ENCODE results near the gene HOXA10. TPM values are rescaled to one million over a fixed set of nuclear protein-coding genes. Genes with fewer than 3 reads are reported as not detected.

Gene HOXA10
- total RNA-seq, 1 experiment from 2014 or later, result not detected

- H3K4me3 ChIP-seq (ENCODE audit: low read depth, low read length, poor library complexity, severe bottlenecking), result no peak overlapping the region
- peaks cover 14% of the 10 kb centered on the region for H3K4me1 ChIP-seq (ENCODE audit: insufficient read depth, low read length, poor library complexity, severe bottlenecking)
Measured at GRCh38 chr7:27145914-27146412, 28.2 kb downstream of the HOXA10 start.

GRCh38 chr7:27145165-27145913 lies 28.8 kb downstream of the HOXA10 start:
- TF ChIP-seq EZH2 (IDR thresholded peaks at IDR 0.05; ENCODE audit: borderline replicate concordance, low read depth, low read length, poor library complexity, severe bottlenecking) (no peak), CTCF (conservative IDR thresholded peaks at IDR 0.05; ENCODE audit: low read depth, low read length) (no peak)
- ChIA-PET CTCF (no interaction called here), POLR2A (ENCODE audit: low non-redundant PET) (no interaction called here)
- no TSS peak for BruUV-seq (replicated peaks)
- Histone ChIP-seq H3K4me3 (ENCODE audit: low read depth, low read length, poor library complexity, severe bottlenecking) (no peak overlapping the region), H3K4me1 (ENCODE audit: insufficient read depth, low read length, poor library complexity, severe bottlenecking) (peaks cover 14% of the 10 kb centered on the region), H3K27me3 (replicated peaks; ENCODE audit: insufficient read depth, low read depth, low read length, poor library complexity) (peaks cover 99% of the 10 kb centered on the region), H3K9me3 (ENCODE audit: low read depth, low read length, poor library complexity, severe bottlenecking) (no peaks in the 10 kb centered on the region), H3K27ac (ENCODE audit: low read depth, low read length, poor library complexity, severe bottlenecking) (no peak overlapping the region), H3K36me3 (ENCODE audit: insufficient read depth, low read length, poor library complexity, severe bottlenecking) (no peaks in the 10 kb centered on the region)
- intact Hi-C loops (cut with micrococcal nuclease; ENCODE audit: unreplicated experiment), result no loop called here
- DNase-seq (ENCODE audit: low spot score), result no peak

More at GRCh38 chr7:27145914-27146412, 28.2 kb downstream of the HOXA10 start:
- intact Hi-C loops (cut with micrococcal nuclease; ENCODE audit: unreplicated experiment), result no loop called here
- H3K9me3 ChIP-seq (ENCODE audit: low read depth, low read length, poor library complexity, severe bottlenecking), result no peaks in the 10 kb centered on the region
- H3K27ac ChIP-seq (ENCODE audit: low read depth, low read length, poor library complexity, severe bottlenecking), result no peak overlapping the region
- TF ChIP-seq EZH2 (IDR thresholded peaks at IDR 0.05; ENCODE audit: borderline replicate concordance, low read depth, low read length, poor library complexity, severe bottlenecking), result no peak
- TF ChIP-seq CTCF (conservative IDR thresholded peaks at IDR 0.05; ENCODE audit: low read depth, low read length), result no peak
- ChIA-PET POLR2A (ENCODE audit: low non-redundant PET) (no interaction called here), CTCF (no interaction called here)
- no peak for DNase-seq (ENCODE audit: low spot score)
- H3K27me3 ChIP-seq (replicated peaks; ENCODE audit: insufficient read depth, low read depth, low read length, poor library complexity), result peaks cover 94% of the 10 kb centered on the region
- BruUV-seq (replicated peaks), result no TSS peak
- no peaks in the 10 kb centered on the region for H3K36me3 ChIP-seq (ENCODE audit: insufficient read depth, low read length, poor library complexity, severe bottlenecking)

GRCh38 chr7:27144781-27145164 lies 29.3 kb downstream of the HOXA10 start:
- no peak for TF ChIP-seq EZH2 (IDR thresholded peaks at IDR 0.05; ENCODE audit: borderline replicate concordance, low read depth, low read length, poor library complexity, severe bottlenecking)
- TF ChIP-seq CTCF (conservative IDR thresholded peaks at IDR 0.05; ENCODE audit: low read depth, low read length), result no peak
- ChIA-PET POLR2A (ENCODE audit: low non-redundant PET) (no interaction called here), CTCF (interaction anchor here (1.6 kb wide), 1 partner anchor 16 kb away, joined by 5 read pairs; no protein-coding TSS in a partner anchor)
- intact Hi-C loops (cut with micrococcal nuclease; ENCODE audit: unreplicated experiment), result loop anchor here (5.0 kb wide), 1 partner anchor 1272 kb away; no protein-coding TSS in a partner anchor
- Histone ChIP-seq H3K36me3 (ENCODE audit: insufficient read depth, low read length, poor library complexity, severe bottlenecking) (no peaks in the 10 kb centered on the region), H3K27me3 (replicated peaks; ENCODE audit: insufficient read depth, low read depth, low read length, poor library complexity) (peaks cover 100% of the 10 kb centered on the region), H3K4me1 (ENCODE audit: insufficient read depth, low read length, poor library complexity, severe bottlenecking) (peaks cover 14% of the 10 kb centered on the region), H3K9me3 (ENCODE audit: low read depth, low read length, poor library complexity, severe bottlenecking) (no peaks in the 10 kb centered on the region), H3K27ac (ENCODE audit: low read depth, low read length, poor library complexity, severe bottlenecking) (no peak overlapping the region), H3K4me3 (ENCODE audit: low read depth, low read length, poor library complexity, severe bottlenecking) (no peak overlapping the region)
- DNase-seq (ENCODE audit: low spot score), result no peak
- BruUV-seq (replicated peaks), result no TSS peak
